Endothelial cell of umbilical vein (primary cell): Measurements from ENCODE around the gene FAM184B. TPM values are rescaled to one million over a fixed set of nuclear protein-coding genes. Genes with fewer than 3 reads are reported as not detected.

ENCODE experiments used
- BruUV-seq: library from RNA; stranded (reverse); fragments of 400-500 nt; replicated peaks from 2 replicates; lab custom pipeline; 2021; lab: Mats Ljungman, UMichigan
- CTCF ChIA-PET: fragments of 300-600, 350-600 bp; sonication (Branson Sonifier 250); formaldehyde crosslinking; loops from one replicate; lab custom pipeline; 2021; ENCODE audit warnings: antibody characterized with exemption, inconsistent platforms; lab: Charles Lee
- POLR2A ChIA-PET: fragments of 300-600, 350-600 bp; sonication (Branson Sonifier 250); formaldehyde crosslinking; loops from one replicate; lab custom pipeline; 2021; ENCODE audit warnings: antibody characterized with exemption, inconsistent platforms; lab: Charles Lee
- DNase-seq: peaks from one replicate; pipeline ENCODE4 v3.0.0-alpha.2; 2011; ENCODE audit warnings: low read depth, low spot score
- FAIRE-seq: peaks from 2 replicates; lab custom pipeline; 2011; peaks lifted over from hg19 to GRCh38; lab: Jason Lieb, UNC
- H2AFZ ChIP-seq: 2 replicates; pipeline ENCODE4 v1.6.0; 2012; ENCODE audit warnings: low read depth, low read length, control low read depth, inconsistent platforms
- H3K27ac ChIP-seq: 2 replicates; pipeline ENCODE4 v1.5.1; 2011; ENCODE audit warnings: low read depth, mild to moderate bottlenecking, control low read depth, low read length, moderate library complexity; ENCODE audit not compliant: insufficient read depth
- H3K27me3 ChIP-seq, 2 experiments: 2 replicates each; pipeline versions ENCODE4 v1.6.0 to v1.6.1; 2011; ENCODE audit warnings: low read length in 2 of 2, mixed read lengths in 1 of 2; ENCODE audit not compliant: control insufficient read depth in 2 of 2, insufficient read depth in 2 of 2
- H3K36me3 ChIP-seq, 2 experiments: 2 replicates in 1 of 2; 3 replicates in 1 of 2; pipeline ENCODE4 v1.5.1; 2011; ENCODE audit warnings: low read length in 2 of 2, mild to moderate bottlenecking in 1 of 2, moderate library complexity in 1 of 2; ENCODE audit not compliant: control insufficient read depth in 2 of 2, insufficient read depth in 2 of 2; ENCODE audit errors: extremely low read depth in 1 of 2
- H3K4me1 ChIP-seq: 3 replicates; pipeline ENCODE4 v1.5.1; 2011; ENCODE audit warnings: mild to moderate bottlenecking, low read length; ENCODE audit not compliant: control insufficient read depth, insufficient read depth; ENCODE audit errors: extremely low read depth
- H3K4me2 ChIP-seq: 2 replicates; pipeline ENCODE4 v1.6.1; 2011; ENCODE audit warnings: low read length, control low read depth, mixed read lengths; ENCODE audit not compliant: insufficient read depth
- H3K4me3 ChIP-seq, 3 experiments: fragments of 200-600 bp in 1 of 3; sonication (generic), shearing (Covaris generic) in 1 of 3; replicated peaks in 1 of 3; 2 replicates each; pipeline ENCODE4 v1.5.1; 2011 to 2016; ENCODE audit warnings: control low read depth in 3 of 3, low read length in 3 of 3, mild to moderate bottlenecking in 2 of 3, inconsistent platforms in 1 of 3, low read depth in 1 of 3, moderate library complexity in 1 of 3; ENCODE audit not compliant: insufficient read depth in 1 of 3
- H3K79me2 ChIP-seq: 2 replicates; pipeline ENCODE4 v1.6.0; 2012; ENCODE audit warnings: low read length, inconsistent platforms; ENCODE audit not compliant: control insufficient read depth, insufficient read depth
- H3K9ac ChIP-seq: replicated peaks from 2 replicates; pipeline ENCODE3; 2011; ENCODE audit warnings: low read length, control low read depth; ENCODE audit not compliant: insufficient read depth; ENCODE audit errors: extremely low read depth
- H3K9me1 ChIP-seq: replicated peaks from 3 replicates; pipeline ENCODE4 v1.6.0; 2011; ENCODE audit warnings: mild to moderate bottlenecking, low read length; ENCODE audit not compliant: control insufficient read depth, insufficient read depth; ENCODE audit errors: extremely low read depth
- H3K9me3 ChIP-seq: replicated peaks from 2 replicates; pipeline ENCODE4 v1.5.1; 2012; ENCODE audit warnings: low read length, inconsistent platforms; ENCODE audit not compliant: control insufficient read depth, insufficient read depth
- H4K20me1 ChIP-seq: replicated peaks from 2 replicates; pipeline ENCODE3; 2011; ENCODE audit warnings: mild to moderate bottlenecking, low read length; ENCODE audit not compliant: control insufficient read depth, insufficient read depth; ENCODE audit errors: extremely low read depth
- CTCF ChIP-seq, 2 donors: IDR thresholded peaks; 1 replicate in 1 of 2; 2 replicates in 1 of 2; pipeline ENCODE4 v1.5.1; 2011; ENCODE audit warnings: low read length in 2 of 2, mild to moderate bottlenecking in 2 of 2, moderate library complexity in 2 of 2, control low read depth in 1 of 2, inconsistent platforms in 1 of 2, low read depth in 1 of 2; ENCODE audit not compliant: insufficient read depth in 1 of 2; ENCODE audit errors: extremely low read depth in 1 of 2
- EZH2 ChIP-seq: IDR thresholded peaks from 2 replicates; pipeline ENCODE4 v1.6.1; 2012; ENCODE audit warnings: borderline replicate concordance, low read depth, mild to moderate bottlenecking, moderate library complexity, low read length, inconsistent platforms; ENCODE audit not compliant: severe bottlenecking
- FOS ChIP-seq: IDR thresholded peaks from 2 replicates; pipeline ENCODE4 v1.6.1; 2011; ENCODE audit warnings: mild to moderate bottlenecking, low read length, moderate library complexity, borderline replicate concordance; ENCODE audit not compliant: insufficient read depth
- GATA2 ChIP-seq: IDR thresholded peaks from 2 replicates; pipeline ENCODE4 v1.7.0; 2011; ENCODE audit warnings: low read depth, mild to moderate bottlenecking, moderate library complexity, mixed read lengths, low read length; ENCODE audit not compliant: insufficient read length, insufficient read depth
- JUN ChIP-seq: IDR thresholded peaks from 2 replicates; pipeline ENCODE4 v1.6.1; 2011; ENCODE audit warnings: borderline replicate concordance, low read depth; ENCODE audit not compliant: insufficient read length, insufficient read depth
- MAX ChIP-seq: IDR thresholded peaks from 2 replicates; pipeline ENCODE4 v1.6.1; 2011; ENCODE audit not compliant: insufficient read depth, insufficient read length
- MYC ChIP-seq: IDR thresholded peaks from one replicate; pipeline ENCODE4 v1.6.1; 2011; ENCODE audit warnings: mild to moderate bottlenecking, low read depth, low read length
- POLR2A ChIP-seq: IDR thresholded peaks from 2 replicates; pipeline ENCODE4 v1.6.1; 2012; ENCODE audit warnings: low read depth, mild to moderate bottlenecking, control low read depth, low read length
- POLR2AphosphoS5 ChIP-seq: IDR thresholded peaks from 2 replicates; pipeline ENCODE4 v1.6.1; 2012; ENCODE audit warnings: low read depth, mild to moderate bottlenecking, control low read depth, low read length, moderate library complexity; ENCODE audit not compliant: insufficient read depth
- dilution Hi-C: fragments of 300-500 bp; cut with MboI; formaldehyde crosslinking; loops from one replicate; pipeline ENCODE4 v1.15.0; 2019; ENCODE audit warnings: low sequenced_read_pairs; ENCODE audit not compliant: extremely low pct_ligation_motif_present
- intact Hi-C: fragments of 100-400 bp; cut with micrococcal nuclease; formaldehyde crosslinking; loops from one replicate; pipeline ENCODE4 v1.10.0; 2022
- polyA plus RNA-seq, 4 experiments: library from polyadenylated mRNA; depleted of rRNA in 3 of 4; stranded (reverse) in 3 of 4; unstranded in 1 of 4; fragments of >200 nt; gene quantifications; 2 replicates each; pipeline versions ENCODE4 v1.2.1 to v1.2.3, GENCODE V29; 2011 to 2012; ENCODE audit warnings: missing spikeins in 1 of 4
- total RNA-seq: library from RNA; stranded (reverse); gene quantifications from 2 replicates; pipeline ENCODE4 v1.2.3, GENCODE V29; 2021

The FAM184B gene
- total and polyA plus RNA-seq, 2 donors (not counting 3 experiments of a cell fraction or from before 2014, with no cell fraction given), result not detected

- no peaks in the 10 kb centered on the region for H3K9me1 ChIP-seq
- TF ChIP-seq MAX (no peak), FOS (no peak)
- no peaks in the 10 kb centered on the region for H3K4me1 ChIP-seq
- H3K79me2 ChIP-seq, result no peaks in the 10 kb centered on the region
- no peak overlapping the region for H3K9ac ChIP-seq
- no peak overlapping the region for H2AFZ ChIP-seq
- BruUV-seq, result no TSS peak
- H4K20me1 ChIP-seq, result no peaks in the 10 kb centered on the region
- H3K27ac ChIP-seq, result no peak overlapping the region
- dilution Hi-C loops (no loop called here), intact Hi-C loops (no loop called here)
- H3K36me3 ChIP-seq, result no peaks in the 10 kb centered on the region
- peaks cover 0 to 4% of the 10 kb centered on the region in 2 experiments for H3K27me3 ChIP-seq
- H3K4me3 ChIP-seq, result no peak overlapping the region
- POLR2A ChIA-PET, result no interaction called here
- FAIRE-seq (no peak), DNase-seq (no peak)
- H3K4me2 ChIP-seq, result no peak overlapping the region
- no peaks in the 10 kb centered on the region for H3K9me3 ChIP-seq
- CTCF ChIA-PET, result no interaction called here
Observed at GRCh38 chr4:17654701-17655100, 126.7 kb downstream of the FAM184B start.

GRCh38 chr4:17650406-17650805 lies 131.0 kb downstream of the FAM184B start:
- no peaks in the 10 kb centered on the region for H3K79me2 ChIP-seq
- H3K9me3 ChIP-seq, result no peaks in the 10 kb centered on the region
- dilution Hi-C loops, result no loop called here
- peaks cover 0 to 3% of the 10 kb centered on the region in 2 experiments for H3K27me3 ChIP-seq
- no peak overlapping the region for H3K4me3 ChIP-seq
- BruUV-seq, result no TSS peak
- no peaks in the 10 kb centered on the region for H3K9me1 ChIP-seq
- TF ChIP-seq EZH2, result no peak
- no peak for TF ChIP-seq MYC
- TF ChIP-seq FOS, result no peak
- no peak for TF ChIP-seq JUN
- no peak for TF ChIP-seq MAX
- TF ChIP-seq POLR2A, result no peak
- TF ChIP-seq POLR2AphosphoS5, result no peak
- TF ChIP-seq GATA2, result no peak
- no peak for TF ChIP-seq CTCF (IDR thresholded peaks at IDR 0.05; ENCODE audit: extremely low read depth in 1 of 2, insufficient read depth in 1 of 2, low read depth in 1 of 2, low read length in 2 of 2)
- no peaks in the 10 kb centered on the region for H3K36me3 ChIP-seq
- no peak overlapping the region for H3K4me2 ChIP-seq
- no peak overlapping the region for H3K9ac ChIP-seq
- POLR2A ChIA-PET, result no interaction called here
- DNase-seq, result no peak
- CTCF ChIA-PET, result no interaction called here
- no peak overlapping the region for H2AFZ ChIP-seq
- intact Hi-C loops, result no loop called here
- no peak overlapping the region for H3K27ac ChIP-seq
- no peaks in the 10 kb centered on the region for H3K4me1 ChIP-seq
- no peak for FAIRE-seq
- no peaks in the 10 kb centered on the region for H4K20me1 ChIP-seq
